ENCODE measurements around the gene CDH12.

Gene CDH12

GRCh38 chr5:21711866-21712758, 1141.0 kb downstream of the CDH12 start:
- no peak for DNase-seq (ENCODE audit: low read depth)

GRCh38 chr5:21709770-21710169, 1143.4 kb downstream of the CDH12 start:
- no peak for DNase-seq (ENCODE audit: low read depth)

GRCh38 chr5:21704974-21705668, 1148.0 kb downstream of the CDH12 start:
- no peak for DNase-seq (ENCODE audit: low read depth)

- no peak for DNase-seq (ENCODE audit: low read depth)
Observed at GRCh38 chr5:21701317-21701716, 1151.8 kb downstream of the CDH12 start.

Data from activated T-cell treated with anti-CD3 and anti-CD28 coated beads for 24 hours (primary cell).